Keratinocyte (primary cell): ENCODE measurements around the gene BTN2A1. TPM values are rescaled to one million over a fixed set of nuclear protein-coding genes. Genes with fewer than 3 reads are reported as not detected.

Experiments used
- DNase-seq: peaks from one replicate; pipeline ENCODE4 v3.0.0-alpha.2; 2011; ENCODE audit warnings: low read depth, missing footprints, low spot score
- FAIRE-seq: peaks from 2 replicates; lab custom pipeline; 2011; peaks lifted over from hg19 to GRCh38; lab: Jason Lieb, UNC
- H2AFZ ChIP-seq: 2 replicates; pipeline ENCODE4 v1.6.0; 2012; ENCODE audit warnings: low read length, control low read depth, inconsistent platforms; ENCODE audit not compliant: control insufficient read depth
- H3K27ac ChIP-seq: 2 replicates; pipeline ENCODE4 v1.5.1; 2011; ENCODE audit warnings: low read length; ENCODE audit not compliant: control insufficient read depth, insufficient read depth
- H3K27me3 ChIP-seq: 3 replicates; pipeline ENCODE4 v1.6.0; 2011; ENCODE audit warnings: low read length; ENCODE audit not compliant: control insufficient read depth, insufficient read depth; ENCODE audit errors: extremely low read depth
- H3K36me3 ChIP-seq, 2 experiments: 2 replicates in 1 of 2; 3 replicates in 1 of 2; pipeline ENCODE4 v1.5.1; 2011; ENCODE audit warnings: low read length in 2 of 2, mild to moderate bottlenecking in 1 of 2; ENCODE audit not compliant: control insufficient read depth in 2 of 2, insufficient read depth in 2 of 2; ENCODE audit errors: extremely low read depth in 1 of 2
- H3K4me1 ChIP-seq: 3 replicates; pipeline ENCODE4 v1.5.1; 2011; ENCODE audit warnings: low read length; ENCODE audit not compliant: control insufficient read depth, insufficient read depth; ENCODE audit errors: extremely low read depth
- H3K4me2 ChIP-seq: 3 replicates; pipeline ENCODE4 v1.6.0; 2011; ENCODE audit warnings: low read depth, low read length; ENCODE audit not compliant: control insufficient read depth, insufficient read depth; ENCODE audit errors: extremely low read depth
- H3K4me3 ChIP-seq, 3 experiments: fragments of 200-600 bp in 1 of 3; sonication (generic) in 1 of 3; 2 replicates in 2 of 3; 3 replicates in 1 of 3; pipeline ENCODE4 v1.5.1; 2011 to 2016; ENCODE audit warnings: low read length in 3 of 3, mild to moderate bottlenecking in 3 of 3, control low read depth in 2 of 3, inconsistent platforms in 1 of 3, low read depth in 1 of 3, mixed read lengths in 1 of 3, mixed run types in 1 of 3, moderate library complexity in 1 of 3; ENCODE audit not compliant: control insufficient read depth in 2 of 3, insufficient read depth in 2 of 3; ENCODE audit errors: extremely low read depth in 1 of 3
- H3K79me2 ChIP-seq: 2 replicates; pipeline ENCODE4 v1.6.0; 2012; ENCODE audit warnings: low read length; ENCODE audit not compliant: control insufficient read depth, insufficient read depth
- H3K9ac ChIP-seq: 3 replicates; pipeline ENCODE4 v1.6.0; 2011; ENCODE audit warnings: low read length; ENCODE audit not compliant: control insufficient read depth, insufficient read depth; ENCODE audit errors: extremely low read depth
- H3K9me1 ChIP-seq: 3 replicates; pipeline ENCODE4 v1.6.0; 2011; ENCODE audit warnings: low read length; ENCODE audit not compliant: control insufficient read depth, insufficient read depth; ENCODE audit errors: extremely low read depth
- H3K9me3 ChIP-seq: 2 replicates; pipeline ENCODE4 v1.5.1; 2012; ENCODE audit warnings: low read depth, low read length; ENCODE audit not compliant: control insufficient read depth
- H4K20me1 ChIP-seq: 3 replicates; pipeline ENCODE4 v1.6.0; 2011; ENCODE audit warnings: low read length; ENCODE audit not compliant: control insufficient read depth, insufficient read depth; ENCODE audit errors: extremely low read depth
- EZH2 ChIP-seq: IDR thresholded peaks from one replicate; pipeline ENCODE4 v1.6.1; 2012; ENCODE audit warnings: inconsistent platforms, mild to moderate bottlenecking, low read length, moderate library complexity
- dilution Hi-C: fragments of 300-500 bp; cut with MboI; formaldehyde crosslinking; loops from one replicate; pipeline ENCODE4 v1.7.0; 2020; ENCODE audit warnings: low sequenced_read_pairs; ENCODE audit not compliant: extremely low pct_ligation_motif_present
- polyA plus RNA-seq, 5 experiments: library from polyadenylated mRNA; depleted of rRNA in 3 of 5; stranded (reverse) in 3 of 5; stranded (forward) in 1 of 5; unstranded in 1 of 5; fragments of >200 nt; gene quantifications; 1 replicate in 1 of 5; 2 replicates in 3 of 5; 3 replicates in 1 of 5; pipeline versions ENCODE4 v1.2.1 to v1.2.3, GENCODE V29; 2011 to 2012; ENCODE audit warnings: missing spikeins in 2 of 5, low read depth in 1 of 5, low replicate concordance in 1 of 5
- TF ChIP-seq, protein P1 (sequence below), 3 experiments: IDR thresholded peaks in 1 of 3; conservative IDR thresholded peaks in 1 of 3; optimal IDR thresholded peaks in 1 of 3; 2 replicates in 2 of 3; 3 replicates in 1 of 3; pipeline versions ENCODE3 to v1.5.1; 2011; ENCODE audit warnings: low read length in 3 of 3, mild to moderate bottlenecking in 3 of 3, moderate library complexity in 2 of 3, control low read depth in 1 of 3, inconsistent platforms in 1 of 3; ENCODE audit not compliant: insufficient read depth in 2 of 3; ENCODE audit errors: extremely low read depth in 1 of 3

Gene BTN2A1
- polyA plus RNA-seq, 1 donor (not counting 4 experiments of a cell fraction or from before 2014, with no cell fraction given): 13.9 TPM

DNA sequence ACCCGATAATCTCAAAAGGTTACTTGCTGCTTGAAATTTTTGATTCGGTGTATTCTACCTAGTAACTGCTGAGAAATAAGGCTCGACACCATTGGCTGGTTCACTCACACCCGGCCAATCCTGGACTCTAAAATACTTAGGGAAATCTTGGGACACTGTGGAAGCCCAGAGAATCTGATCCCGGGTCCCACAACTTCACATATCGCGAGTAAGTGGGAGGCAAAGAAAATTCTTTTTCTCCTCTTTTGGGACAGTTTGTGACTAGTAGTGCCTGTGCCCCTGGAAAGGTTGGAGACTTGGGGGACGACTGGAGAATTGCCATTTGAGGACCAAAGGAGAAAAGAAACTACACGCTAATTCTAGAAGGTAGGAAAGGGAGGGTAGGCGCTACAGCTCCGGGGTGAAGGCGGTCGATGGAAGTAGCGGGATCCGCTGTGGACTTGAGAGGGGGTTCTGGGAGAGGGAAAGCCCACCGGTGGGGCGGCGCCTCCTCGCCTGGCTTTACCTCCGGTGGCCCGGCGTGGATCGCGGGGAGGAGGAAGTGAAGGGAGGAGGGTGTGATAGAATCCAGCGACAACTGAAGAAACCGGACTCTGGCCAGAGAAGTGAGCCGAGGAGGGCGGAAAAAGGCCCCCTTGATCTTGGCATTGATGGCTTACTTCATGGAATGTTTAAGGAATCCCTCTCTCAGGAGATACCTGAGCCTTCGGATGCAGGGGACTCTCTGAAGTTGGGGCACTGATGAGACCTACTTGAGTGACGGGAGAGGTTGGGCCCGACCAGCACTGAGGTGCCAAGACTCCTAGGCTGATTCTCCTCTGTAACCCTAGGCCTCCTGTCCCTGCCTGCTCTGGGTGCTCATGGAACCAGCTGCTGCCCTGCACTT, 36.3 kb upstream of the BTN2A1 start:
- FAIRE-seq (peak; percentile 75), DNase-seq (peak; percentile 44)
- Histone ChIP-seq H3K9ac (peak overlapping the region; percentile 91), H3K9me3 (no peaks in the 10 kb centered on the region), H3K9me1 (no peaks in the 10 kb centered on the region), H3K4me1 (peaks cover 8% of the 10 kb centered on the region), H3K36me3 (peaks cover 2 to 3% of the 10 kb centered on the region in 2 experiments), H3K4me2 (peak overlapping the region; percentile 96), H3K27me3 (no peaks in the 10 kb centered on the region), H3K79me2 (no peaks in the 10 kb centered on the region), H3K27ac (peak overlapping the region; percentile 62), H2AFZ (peak overlapping the region; percentile 100), H3K4me3 (peak overlapping the region; percentile 63 to 93 (median 83)), H4K20me1 (no peaks in the 10 kb centered on the region)
- no peak for TF ChIP-seq EZH2
- TF ChIP-seq, protein P1, sequence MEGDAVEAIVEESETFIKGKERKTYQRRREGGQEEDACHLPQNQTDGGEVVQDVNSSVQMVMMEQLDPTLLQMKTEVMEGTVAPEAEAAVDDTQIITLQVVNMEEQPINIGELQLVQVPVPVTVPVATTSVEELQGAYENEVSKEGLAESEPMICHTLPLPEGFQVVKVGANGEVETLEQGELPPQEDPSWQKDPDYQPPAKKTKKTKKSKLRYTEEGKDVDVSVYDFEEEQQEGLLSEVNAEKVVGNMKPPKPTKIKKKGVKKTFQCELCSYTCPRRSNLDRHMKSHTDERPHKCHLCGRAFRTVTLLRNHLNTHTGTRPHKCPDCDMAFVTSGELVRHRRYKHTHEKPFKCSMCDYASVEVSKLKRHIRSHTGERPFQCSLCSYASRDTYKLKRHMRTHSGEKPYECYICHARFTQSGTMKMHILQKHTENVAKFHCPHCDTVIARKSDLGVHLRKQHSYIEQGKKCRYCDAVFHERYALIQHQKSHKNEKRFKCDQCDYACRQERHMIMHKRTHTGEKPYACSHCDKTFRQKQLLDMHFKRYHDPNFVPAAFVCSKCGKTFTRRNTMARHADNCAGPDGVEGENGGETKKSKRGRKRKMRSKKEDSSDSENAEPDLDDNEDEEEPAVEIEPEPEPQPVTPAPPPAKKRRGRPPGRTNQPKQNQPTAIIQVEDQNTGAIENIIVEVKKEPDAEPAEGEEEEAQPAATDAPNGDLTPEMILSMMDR (optimal IDR thresholded peaks at IDR 0.05 in 1 of 3, IDR thresholded peaks at IDR 0.05 in 1 of 3, conservative IDR thresholded peaks at IDR 0.05 in 1 of 3; ENCODE audit: extremely low read depth in 1 of 3, insufficient read depth in 2 of 3, low read length in 3 of 3): no peak
- dilution Hi-C loops: no loop called here

DNA sequence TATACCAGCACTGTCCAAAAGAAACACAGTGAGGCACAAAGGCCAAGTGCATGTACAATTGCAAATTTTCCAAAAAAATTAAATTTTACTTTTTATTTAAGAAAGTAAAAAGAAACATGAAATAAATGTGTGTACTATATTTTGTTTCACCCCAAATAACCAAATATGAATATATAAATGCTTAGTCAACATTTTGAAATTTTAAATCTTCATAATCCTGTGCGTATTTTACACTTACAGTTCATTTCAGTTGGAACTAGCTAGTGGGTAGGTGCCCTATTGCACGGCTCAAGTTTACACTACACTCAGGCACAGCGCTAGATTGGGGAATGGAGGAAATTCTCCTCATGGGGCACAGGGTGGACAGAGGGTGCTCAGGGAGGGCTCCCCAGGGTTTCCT, 35.4 kb upstream of the BTN2A1 start:
- H3K9me1 ChIP-seq: no peaks in the 10 kb centered on the region
- H2AFZ ChIP-seq: no peak overlapping the region
- FAIRE-seq (no peak), DNase-seq (no peak)
- H3K36me3 ChIP-seq: peaks cover 2 to 3% of the 10 kb centered on the region in 2 experiments
- no peaks in the 10 kb centered on the region for H3K79me2 ChIP-seq
- H3K27me3 ChIP-seq: no peaks in the 10 kb centered on the region
- H3K27ac ChIP-seq: no peak overlapping the region
- peak overlapping the region in 1 of 3 experiments; percentile 63 for H3K4me3 ChIP-seq
- H3K9ac ChIP-seq: no peak overlapping the region
- TF ChIP-seq, protein P1 (optimal IDR thresholded peaks at IDR 0.05 in 1 of 3, IDR thresholded peaks at IDR 0.05 in 1 of 3, conservative IDR thresholded peaks at IDR 0.05 in 1 of 3; ENCODE audit: extremely low read depth in 1 of 3, insufficient read depth in 2 of 3, low read length in 3 of 3): no peak
- no peak for TF ChIP-seq EZH2
- dilution Hi-C loops: no loop called here
- H3K4me2 ChIP-seq: peak overlapping the region; percentile 96
- no peaks in the 10 kb centered on the region for H3K9me3 ChIP-seq
- peaks cover 8% of the 10 kb centered on the region for H3K4me1 ChIP-seq
- H4K20me1 ChIP-seq: no peaks in the 10 kb centered on the region
